DMS 273 (cell line): ENCODE measurements around the gene DVL1.

ENCODE experiments used
- DNase-seq: peaks from one replicate; lab custom pipeline; 2025; ENCODE audit not compliant: unreplicated experiment; lab: John Stamatoyannopoulos, UW

DVL1 gene

GRCh38 chr1:1285611-1286311 is 63.5 kb downstream of the DVL1 start:
- DNase-seq: no peak
